ENCODE data around the gene ARL8B.

GRCh38 chr3:5197022-5197421 is 74.9 kb downstream of the ARL8B start:
- TF ChIP-seq CTCF (conservative IDR thresholded peaks at IDR 0.05; ENCODE audit: low read depth, low read length) (no peak), EZH2phosphoT487 (IDR thresholded peaks at IDR 0.05; ENCODE audit: borderline replicate concordance, low read length) (no peak), EZH2 (IDR thresholded peaks at IDR 0.05; ENCODE audit: low read length, unreplicated experiment) (no peak)

Data from PC-3 (cell line).